ENCODE results near the gene CXorf58. TPM values are rescaled to one million over a fixed set of nuclear protein-coding genes. Genes with fewer than 3 reads are reported as not detected.

The CXorf58 gene
- total and polyA plus RNA-seq, 2 of the 13 experiments (the other 11 are each of a cell fraction or from before 2014, with no cell fraction given): not detected

GRCh38 chrX:23896981-23897380, 10.8 kb upstream of the CXorf58 start:
- no peak overlapping the region for H3K27ac ChIP-seq (ENCODE audit: extremely low read length, insufficient read depth, low read length)
- in situ Hi-C loops (cut with HindIII; ENCODE audit: extremely low pct_ligation_motif_present, low pct_unique_long_range_greater_than_20kb) (no loop called here), intact Hi-C loops (cut with micrococcal nuclease; ENCODE audit: unreplicated experiment) (no loop called here)
- POLR2A ChIA-PET: interaction anchor here (0.7 to 1.9 kb wide), 2 partner anchors 114 to 154 kb away, joined by 3 to 10 read pairs; partner anchors contain the start of genes ACOT9 and SAT1
- FAIRE-seq (no peak), DNase-seq (ENCODE audit: low spot score) (no peak), ATAC-seq (no peak)
- CTCF ChIA-PET (ENCODE audit: low intra/inter-chr PET ratio, low total read pairs): no interaction called here
- no peak overlapping the region for H2AFZ ChIP-seq (ENCODE audit: low read length)
- H3K9me3 ChIP-seq (ENCODE audit: low read length): no peaks in the 10 kb centered on the region
- H3K4me2 ChIP-seq (ENCODE audit: low read depth, low read length): no peak overlapping the region
- no peaks in the 10 kb centered on the region for H3K27me3 ChIP-seq (ENCODE audit: control insufficient read depth in 1 of 2, insufficient read depth in 2 of 2, low read length in 2 of 2)
- no peak overlapping the region for H3K9ac ChIP-seq (ENCODE audit: insufficient read depth, low read depth, low read length)
- H3K4me3 ChIP-seq (replicated peaks in 1 of 3; ENCODE audit: insufficient read depth in 1 of 3, low read depth in 2 of 3, low read length in 3 of 3): no peak overlapping the region
- H3K4me1 ChIP-seq (ENCODE audit: insufficient read depth, low read length): peaks cover 58% of the 10 kb centered on the region
- no peak for TF ChIP-seq ZFP37 (CRISPR knock-in tag; IDR thresholded peaks at IDR 0.05; ENCODE audit: borderline replicate concordance)
- TF ChIP-seq ZFYVE20 (CRISPR knock-in tag; IDR thresholded peaks at IDR 0.05; ENCODE audit: borderline replicate concordance, low read depth): no peak
- TF ChIP-seq MBD4 (IDR thresholded peaks at IDR 0.05; ENCODE audit: borderline replicate concordance, low read length): no peak
- TF ChIP-seq PAX8 (CRISPR knock-in tag; IDR thresholded peaks at IDR 0.05; ENCODE audit: borderline replicate concordance): no peak
- no peak for TF ChIP-seq RAD21 (CRISPR knock-in tag; IDR thresholded peaks at IDR 0.05)
- TF ChIP-seq CENPT (CRISPR knock-in tag; IDR thresholded peaks at IDR 0.05; ENCODE audit: low read depth): no peak
- no peak for TF ChIP-seq E2F2 (CRISPR knock-in tag; IDR thresholded peaks at IDR 0.05; ENCODE audit: borderline replicate concordance)
- no peak for TF ChIP-seq ZMAT5 (CRISPR knock-in tag; IDR thresholded peaks at IDR 0.05; ENCODE audit: borderline replicate concordance, low read depth)
- no peak for TF ChIP-seq ZNF557 (CRISPR knock-in tag; IDR thresholded peaks at IDR 0.05)
- TF ChIP-seq SRSF9 (IDR thresholded peaks at IDR 0.05; ENCODE audit: borderline replicate concordance, insufficient read depth, low read depth, low read length, poor library complexity, severe bottlenecking): no peak
- TF ChIP-seq PCBP2 (optimal IDR thresholded peaks at IDR 0.05; ENCODE audit: low read depth, low read length, poor library complexity, severe bottlenecking): no peak
- no peak for TF ChIP-seq ZNF614 (CRISPR knock-in tag; IDR thresholded peaks at IDR 0.05; ENCODE audit: borderline replicate concordance)
- no peak for TF ChIP-seq PTBP1 (IDR thresholded peaks at IDR 0.05; ENCODE audit: low read depth, low read length, poor library complexity, severe bottlenecking)
- no peak for TF ChIP-seq ZNF207 (IDR thresholded peaks at IDR 0.05; ENCODE audit: borderline replicate concordance)
- no peak for TF ChIP-seq MAF1 (CRISPR knock-in tag; IDR thresholded peaks at IDR 0.05; ENCODE audit: borderline replicate concordance)
- no peak for TF ChIP-seq ARID4A (CRISPR knock-in tag; IDR thresholded peaks at IDR 0.05; ENCODE audit: borderline replicate concordance)
- TF ChIP-seq NR2F6 (IDR thresholded peaks at IDR 0.05): no peak
- TF ChIP-seq NR2F6 (CRISPR knock-in tag; IDR thresholded peaks at IDR 0.05): no peak
- no peak for TF ChIP-seq ZNF264 (CRISPR knock-in tag; IDR thresholded peaks at IDR 0.05)
- no peaks in the 10 kb centered on the region for H4K20me1 ChIP-seq (ENCODE audit: insufficient read depth, low read length)
- H3K79me2 ChIP-seq (ENCODE audit: insufficient read depth, low read length): peaks cover 3% of the 10 kb centered on the region
- no TSS peak for BruUV-seq (replicated peaks)
- 81% methylated on average over 2 of the region's 2 CpGs for WGBS (ENCODE audit: low lambda C conversion rate)
- no peaks in the 10 kb centered on the region for H3K36me3 ChIP-seq (replicated peaks in 1 of 2; ENCODE audit: control insufficient read depth in 1 of 2, insufficient read depth in 2 of 2, low read length in 2 of 2)
